HG03045 (cell line): ENCODE results near the gene FTCD.
"Not testable (repeated sequence)": the region's sequence is repeated elsewhere in the genome, so short reads cannot be mapped to it uniquely, and the experiment has no call there.

ENCODE experiments used
- ATAC-seq: cut with Tn5 transposase; IDR thresholded peaks from one replicate; pipeline ENCODE4 v1.9.1; 2021; ENCODE audit warnings: mild to moderate bottlenecking, moderate library complexity; ENCODE audit not compliant: unreplicated experiment

FTCD gene

DNA sequence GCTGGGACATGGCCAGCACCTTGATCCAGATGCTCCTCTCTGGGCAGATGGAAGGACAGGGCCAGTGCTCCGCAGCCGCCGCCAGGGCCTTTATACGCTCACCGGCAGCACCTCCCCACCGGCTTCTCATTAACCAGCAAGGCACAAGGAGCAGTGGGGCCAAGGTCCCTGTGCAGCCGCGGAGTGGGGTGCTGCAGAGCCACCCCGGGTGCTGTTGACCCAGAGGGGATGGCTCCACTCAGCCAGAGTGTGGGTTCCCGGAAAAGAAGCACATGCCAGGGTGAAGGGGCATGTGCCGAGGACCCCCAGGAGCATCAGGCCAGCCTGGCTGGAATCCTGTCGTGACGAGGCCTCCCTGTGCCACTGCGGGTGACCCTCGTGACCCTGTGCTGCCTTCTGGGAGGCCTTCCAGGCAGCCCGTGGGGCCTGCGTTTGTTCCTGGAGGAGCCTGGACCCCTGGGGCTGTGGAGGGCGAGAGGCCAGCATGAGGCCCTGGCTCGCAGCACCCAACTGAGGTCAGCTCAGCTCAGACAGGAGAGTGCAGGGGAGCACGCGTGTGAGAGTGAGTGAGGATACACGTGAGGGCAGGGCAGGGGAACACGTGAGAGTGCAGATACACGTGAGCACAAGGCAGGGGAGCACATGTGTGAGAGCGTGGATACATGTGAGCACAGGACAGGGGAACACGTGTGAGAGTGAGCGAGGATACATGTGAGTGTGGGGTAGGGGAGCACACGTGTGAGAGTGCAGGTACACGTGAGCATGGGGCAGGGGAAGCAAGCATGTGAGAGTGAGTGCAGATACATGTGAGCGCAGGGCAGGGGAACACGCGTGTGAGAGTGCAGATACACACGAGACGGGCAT, at the start of gene FTCD:
Gene FTCD, minus strand, starts transcription at position 66 of the 864 bp plus-strand sequence. Its CDS starts 56 bp downstream, at position 10.
- no peak for ATAC-seq

- ATAC-seq: no peak
Measured at GRCh38 chr21:46205166-46205565, 49.8 kb upstream of the FTCD start.

DNA sequence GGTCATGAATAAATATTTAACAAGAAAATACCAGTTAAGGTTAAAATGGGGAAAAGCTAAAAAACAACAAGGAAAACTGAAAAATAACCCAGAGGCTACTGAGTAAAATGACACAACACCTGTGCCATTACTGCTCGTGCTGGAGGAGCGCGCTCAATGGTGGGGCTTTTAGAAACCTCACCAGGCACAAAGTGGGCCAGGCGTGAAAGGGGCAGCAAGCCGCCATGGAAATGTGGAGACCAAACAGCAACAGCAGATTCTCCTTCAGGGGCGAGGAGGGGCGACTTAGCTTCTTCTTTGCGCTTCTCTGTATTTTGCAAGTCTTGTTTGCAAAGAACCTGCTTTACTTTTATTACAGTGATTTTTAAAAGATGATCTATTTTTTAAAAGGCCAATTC, 47.8 kb upstream of the FTCD start:
- no peak for ATAC-seq

DNA sequence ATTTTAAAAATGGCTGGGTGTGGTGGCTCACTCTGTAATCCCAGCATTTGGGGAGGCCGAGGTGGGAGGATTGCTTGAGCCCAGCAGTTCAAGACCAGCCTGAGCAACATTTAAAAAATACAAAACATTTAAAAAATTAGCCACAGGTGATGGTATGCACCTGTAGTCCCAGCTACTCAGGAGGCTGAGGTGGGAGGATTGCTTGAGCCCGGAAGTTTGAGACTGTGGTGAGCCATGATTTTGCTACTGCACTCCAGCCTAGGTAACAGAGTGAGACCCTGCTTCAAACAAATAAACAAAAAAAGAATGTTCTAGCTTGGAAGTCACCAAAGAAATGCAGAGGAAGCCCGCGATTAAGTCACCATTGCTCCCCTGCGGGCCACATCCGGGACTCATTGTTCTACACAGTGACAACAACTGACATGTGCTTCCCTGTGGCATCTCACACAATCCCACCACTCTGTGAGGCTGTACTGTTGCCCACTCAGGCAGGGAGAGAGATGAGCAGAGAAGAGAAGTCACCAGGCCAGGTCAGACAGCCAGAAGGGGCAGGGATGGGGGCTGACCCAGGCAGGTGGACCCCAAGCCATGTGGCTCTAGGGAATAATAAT, 47.3 kb upstream of the FTCD start:
- ATAC-seq: no peak

- ATAC-seq: not testable (repeated sequence)
Measured at GRCh38 chr21:46200877-46201803, 45.8 kb upstream of the FTCD start.

GRCh38 chr21:46199436-46200373, 44.3 kb upstream of the FTCD start:
- ATAC-seq: no peak

DNA sequence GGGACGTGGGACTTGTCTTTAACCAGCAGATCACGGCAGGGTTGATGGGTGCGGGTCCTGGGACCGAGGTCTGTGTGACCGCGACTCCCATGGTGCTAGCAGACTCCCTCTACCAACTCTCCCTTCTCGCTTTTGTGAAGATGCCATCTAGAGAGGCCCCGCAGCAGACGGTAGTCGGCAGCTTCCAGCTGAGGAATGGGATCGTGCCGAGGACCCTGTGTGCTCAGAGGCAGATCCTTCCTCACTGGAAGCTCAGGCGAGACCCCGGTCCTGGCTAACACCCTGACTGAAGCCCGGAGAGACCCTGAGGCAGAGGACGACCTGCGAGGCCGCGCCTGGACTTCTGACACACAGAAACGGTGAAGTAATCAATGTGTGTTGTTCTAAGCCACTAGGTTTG, 41.4 kb upstream of the FTCD start:
- no peak for ATAC-seq

DNA sequence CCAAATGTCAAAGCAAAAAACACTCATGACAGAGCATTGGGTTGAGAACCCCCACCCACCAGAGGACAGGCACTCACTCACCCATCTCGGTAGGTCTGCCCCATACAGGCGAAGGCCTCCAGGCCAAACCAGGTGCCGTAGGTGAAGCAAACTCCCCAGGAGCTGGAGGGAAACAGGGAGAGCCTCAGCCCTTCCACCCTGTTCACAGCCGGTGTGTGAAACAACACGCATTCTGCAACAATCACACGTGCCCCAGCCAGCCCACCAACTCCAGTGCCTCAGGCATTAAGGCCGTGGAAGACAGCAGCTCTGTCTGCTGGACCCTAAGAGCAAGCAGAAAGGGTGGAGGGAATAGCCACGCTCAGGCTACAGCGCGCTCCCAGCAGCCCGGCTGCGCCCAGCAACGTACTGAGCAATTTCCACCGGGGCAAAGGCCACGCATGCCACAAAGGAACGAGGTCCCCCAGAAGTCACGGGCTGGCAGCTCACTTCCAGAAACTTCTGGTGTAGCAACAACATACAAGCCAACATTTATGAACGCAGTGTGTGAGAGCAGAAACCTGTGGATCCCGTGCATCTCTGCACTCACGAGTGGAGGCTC, 40.3 kb upstream of the FTCD start:
- no peak for ATAC-seq

GRCh38 chr21:46194374-46195334, 39.3 kb upstream of the FTCD start:
- ATAC-seq: no peak

GRCh38 chr21:46193829-46194373, 38.5 kb upstream of the FTCD start:
- no peak for ATAC-seq

DNA sequence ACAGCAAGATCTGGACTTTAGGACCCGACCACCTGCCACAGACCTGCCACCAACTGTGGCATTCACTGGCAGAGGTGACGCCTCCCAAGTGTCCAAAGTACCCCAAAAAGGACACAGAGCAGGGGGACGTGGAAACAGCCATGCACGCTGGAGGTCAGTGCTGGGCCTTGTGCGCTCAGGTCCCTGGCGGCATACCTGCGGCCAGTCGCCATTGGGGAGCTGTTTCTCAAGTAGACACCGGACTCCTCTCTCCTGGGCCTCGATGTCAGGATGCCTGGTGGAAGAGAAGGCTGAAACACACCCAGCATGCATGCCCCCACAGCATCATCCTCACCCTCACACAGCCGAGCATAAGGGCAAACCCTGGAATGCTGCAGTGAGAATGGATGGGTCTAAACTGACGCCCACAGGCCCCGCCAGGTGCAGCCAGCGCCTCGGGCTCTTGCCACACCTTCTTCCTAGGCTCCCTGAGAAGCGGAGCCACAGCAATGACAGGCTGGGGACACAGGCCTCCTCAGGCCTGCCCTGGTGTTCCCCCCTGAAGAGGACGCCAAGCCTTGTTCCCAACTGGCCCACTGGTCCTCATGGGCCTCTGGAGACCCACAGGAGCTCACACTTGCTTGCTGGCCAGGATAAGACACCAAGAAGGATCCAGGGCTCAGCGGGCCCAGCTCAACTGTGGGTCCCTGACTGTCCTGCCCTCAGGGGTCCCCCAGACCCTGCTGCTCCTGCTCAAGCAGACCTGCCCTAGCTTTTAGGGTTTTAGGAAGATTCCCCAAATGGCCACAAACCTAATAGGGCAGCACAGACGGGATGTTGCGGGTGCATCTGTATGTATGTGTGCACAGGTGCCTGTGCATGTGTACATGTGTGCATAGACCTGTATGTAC, 36.6 kb upstream of the FTCD start:
- no peak for ATAC-seq

GRCh38 chr21:46191257-46191685, 35.9 kb upstream of the FTCD start:
- no peak for ATAC-seq

- no peak for ATAC-seq
Measured at GRCh38 chr21:46190491-46191131, 35.2 kb upstream of the FTCD start.

GRCh38 chr21:46189959-46190490, 34.6 kb upstream of the FTCD start:
- ATAC-seq: no peak

DNA sequence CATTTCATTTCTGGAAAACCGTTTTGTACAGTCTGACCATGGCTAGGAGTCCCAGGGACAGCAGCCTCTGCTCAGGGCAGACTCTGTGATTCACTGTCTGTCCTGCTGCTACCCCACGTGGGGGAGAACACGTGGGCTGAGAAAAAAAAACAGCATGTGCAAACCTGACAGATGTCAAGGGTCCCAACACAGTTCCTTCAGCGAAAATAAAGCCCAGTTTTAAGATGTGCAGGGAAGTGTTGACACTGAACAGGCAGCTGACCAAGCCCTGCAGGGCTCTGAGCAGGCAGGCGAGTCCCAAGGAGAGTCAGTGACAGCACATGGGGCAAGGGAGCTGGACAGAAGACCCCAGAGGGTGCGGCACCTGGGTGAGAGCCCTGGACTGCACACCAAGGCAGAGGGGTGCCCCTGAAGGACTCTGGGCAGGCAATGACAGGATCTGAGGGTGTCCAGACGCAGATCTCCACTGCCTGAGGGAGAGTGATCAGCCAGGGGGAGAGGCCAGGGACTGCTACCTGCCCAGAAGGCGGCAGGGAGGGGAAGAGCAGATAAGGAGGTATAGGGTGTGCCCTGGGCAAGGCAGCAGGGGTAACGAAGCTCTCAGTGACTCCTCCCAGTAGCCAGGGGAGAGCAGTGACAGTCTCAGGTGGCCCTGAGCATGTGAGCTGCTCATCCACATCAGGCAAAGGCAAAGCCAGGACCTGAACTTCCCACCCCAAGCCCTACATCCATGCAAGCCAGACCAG, 34.0 kb upstream of the FTCD start:
- no peak for ATAC-seq
